DND-41 (cell line): ENCODE results near the gene EDEM3.

Experiments used
- ATAC-seq: fragments of 200-7000 bp; cut with Tn5 transposase; 3 replicates; pipeline ENCODE4 v1.9.1; 2021; ENCODE audit warnings: low read depth; ENCODE audit not compliant: insufficient read depth
- DNase-seq: peaks from one replicate; pipeline ENCODE4 v3.0.0-alpha.2; 2020
- H2AFZ ChIP-seq: 2 replicates; pipeline ENCODE4 v1.6.0; 2012; ENCODE audit warnings: low read depth, low read length
- H3K27ac ChIP-seq: 2 replicates; pipeline ENCODE4 v1.5.1; 2012; ENCODE audit warnings: low read length, inconsistent platforms
- H3K27me3 ChIP-seq: fragments of 200-600 bp; sonication (generic); 2 replicates; pipeline ENCODE4 v1.6.0; 2012; ENCODE audit warnings: low read length, mild to moderate bottlenecking, inconsistent platforms; ENCODE audit not compliant: insufficient read depth, poor library complexity
- H3K36me3 ChIP-seq: 2 replicates; pipeline ENCODE4 v1.5.1; 2012; ENCODE audit warnings: low read length, inconsistent platforms; ENCODE audit not compliant: insufficient read depth
- H3K4me1 ChIP-seq: 2 replicates; pipeline ENCODE4 v1.5.1; 2012; ENCODE audit warnings: mild to moderate bottlenecking, low read length; ENCODE audit not compliant: insufficient read depth
- H3K4me2 ChIP-seq: 2 replicates; pipeline ENCODE4 v1.6.0; 2012; ENCODE audit warnings: mild to moderate bottlenecking, moderate library complexity, low read length, inconsistent platforms; ENCODE audit not compliant: insufficient read depth
- H3K4me3 ChIP-seq, 2 experiments: fragments of 200-600 bp in 1 of 2; shearing (Covaris generic) in 1 of 2; 2 replicates each; pipeline ENCODE4 v1.5.1; 2012 to 2016; ENCODE audit warnings: inconsistent platforms in 2 of 2, low read length in 2 of 2, mild to moderate bottlenecking in 2 of 2, low read depth in 1 of 2, moderate library complexity in 1 of 2
- H3K79me2 ChIP-seq: 2 replicates; pipeline ENCODE4 v1.6.0; 2012; ENCODE audit warnings: low read length, inconsistent platforms; ENCODE audit not compliant: insufficient read depth
- H3K9ac ChIP-seq: 2 replicates; pipeline ENCODE4 v1.6.0; 2012; ENCODE audit warnings: low read depth, mild to moderate bottlenecking, inconsistent platforms, low read length, moderate library complexity
- H3K9me3 ChIP-seq: 2 replicates; pipeline ENCODE4 v1.5.1; 2012; ENCODE audit warnings: low read length, moderate library complexity, mild to moderate bottlenecking, inconsistent platforms; ENCODE audit not compliant: insufficient read depth, severe bottlenecking
- H4K20me1 ChIP-seq: 2 replicates; pipeline ENCODE4 v1.6.0; 2012; ENCODE audit warnings: low read length; ENCODE audit not compliant: insufficient read depth
- EZH2 ChIP-seq: IDR thresholded peaks from 3 replicates; pipeline ENCODE4 v1.6.1; 2012; ENCODE audit warnings: borderline replicate concordance, low read depth, mild to moderate bottlenecking, moderate library complexity, low read length, inconsistent platforms; ENCODE audit not compliant: severe bottlenecking
- TF ChIP-seq, protein P1 (sequence below): IDR thresholded peaks from 2 replicates; pipeline ENCODE4 v1.5.1; 2012; ENCODE audit warnings: borderline replicate concordance, low read length, moderate library complexity, mild to moderate bottlenecking; ENCODE audit not compliant: poor library complexity, severe bottlenecking; ENCODE audit errors: extremely low read depth

Gene EDEM3

DNA sequence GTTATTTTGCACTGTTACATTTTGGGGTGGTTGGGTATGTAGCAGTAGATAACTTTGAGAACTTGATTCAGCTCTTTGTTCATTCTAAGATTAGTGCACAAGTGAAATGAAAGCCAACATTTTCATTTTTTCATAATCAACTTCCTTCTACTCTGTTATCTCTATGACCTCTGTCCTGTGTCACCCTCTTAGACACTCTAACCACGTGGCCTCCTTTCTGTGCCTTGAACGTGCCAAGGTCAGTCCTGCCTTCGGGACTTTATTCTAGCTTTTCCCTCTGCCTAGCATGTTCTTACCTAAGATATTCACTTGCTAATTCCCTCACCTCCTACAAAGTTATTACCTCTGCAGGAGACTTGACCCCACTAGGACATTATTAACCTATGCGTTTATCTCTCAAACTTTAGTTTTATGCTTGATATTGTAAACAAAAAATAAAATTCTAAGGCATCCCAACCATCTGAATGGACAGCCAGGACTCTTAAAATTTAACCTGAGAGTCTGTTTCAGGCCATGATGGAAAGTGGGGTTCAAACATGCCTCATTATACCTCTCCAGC lies 19.2 kb upstream of the EDEM3 start:
- Histone ChIP-seq H3K4me2 (no peak overlapping the region), H2AFZ (no peak overlapping the region), H3K9me3 (no peaks in the 10 kb centered on the region), H3K4me1 (no peaks in the 10 kb centered on the region), H3K27ac (no peak overlapping the region), H3K4me3 (no peak overlapping the region), H3K79me2 (no peaks in the 10 kb centered on the region), H3K9ac (no peak overlapping the region), H3K36me3 (no peaks in the 10 kb centered on the region), H4K20me1 (no peaks in the 10 kb centered on the region), H3K27me3 (no peaks in the 10 kb centered on the region)
- TF ChIP-seq, protein P1, sequence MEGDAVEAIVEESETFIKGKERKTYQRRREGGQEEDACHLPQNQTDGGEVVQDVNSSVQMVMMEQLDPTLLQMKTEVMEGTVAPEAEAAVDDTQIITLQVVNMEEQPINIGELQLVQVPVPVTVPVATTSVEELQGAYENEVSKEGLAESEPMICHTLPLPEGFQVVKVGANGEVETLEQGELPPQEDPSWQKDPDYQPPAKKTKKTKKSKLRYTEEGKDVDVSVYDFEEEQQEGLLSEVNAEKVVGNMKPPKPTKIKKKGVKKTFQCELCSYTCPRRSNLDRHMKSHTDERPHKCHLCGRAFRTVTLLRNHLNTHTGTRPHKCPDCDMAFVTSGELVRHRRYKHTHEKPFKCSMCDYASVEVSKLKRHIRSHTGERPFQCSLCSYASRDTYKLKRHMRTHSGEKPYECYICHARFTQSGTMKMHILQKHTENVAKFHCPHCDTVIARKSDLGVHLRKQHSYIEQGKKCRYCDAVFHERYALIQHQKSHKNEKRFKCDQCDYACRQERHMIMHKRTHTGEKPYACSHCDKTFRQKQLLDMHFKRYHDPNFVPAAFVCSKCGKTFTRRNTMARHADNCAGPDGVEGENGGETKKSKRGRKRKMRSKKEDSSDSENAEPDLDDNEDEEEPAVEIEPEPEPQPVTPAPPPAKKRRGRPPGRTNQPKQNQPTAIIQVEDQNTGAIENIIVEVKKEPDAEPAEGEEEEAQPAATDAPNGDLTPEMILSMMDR, result no peak
- TF ChIP-seq EZH2, result no peak
- no peak for ATAC-seq
- no peak for DNase-seq

GRCh38 chr1:184771190-184771691 lies 16.6 kb upstream of the EDEM3 start:
- H3K27me3 ChIP-seq, result no peaks in the 10 kb centered on the region
- no peak overlapping the region for H3K4me2 ChIP-seq
- H3K79me2 ChIP-seq, result no peaks in the 10 kb centered on the region
- no peak overlapping the region for H2AFZ ChIP-seq
- TF ChIP-seq, protein P1, result no peak
- TF ChIP-seq EZH2, result no peak
- H3K9ac ChIP-seq, result no peak overlapping the region
- H4K20me1 ChIP-seq, result no peaks in the 10 kb centered on the region
- H3K27ac ChIP-seq, result no peak overlapping the region
- no peaks in the 10 kb centered on the region for H3K36me3 ChIP-seq
- DNase-seq (no peak), ATAC-seq (no peak)
- no peak overlapping the region for H3K4me3 ChIP-seq
- no peaks in the 10 kb centered on the region for H3K9me3 ChIP-seq
- no peaks in the 10 kb centered on the region for H3K4me1 ChIP-seq

DNA sequence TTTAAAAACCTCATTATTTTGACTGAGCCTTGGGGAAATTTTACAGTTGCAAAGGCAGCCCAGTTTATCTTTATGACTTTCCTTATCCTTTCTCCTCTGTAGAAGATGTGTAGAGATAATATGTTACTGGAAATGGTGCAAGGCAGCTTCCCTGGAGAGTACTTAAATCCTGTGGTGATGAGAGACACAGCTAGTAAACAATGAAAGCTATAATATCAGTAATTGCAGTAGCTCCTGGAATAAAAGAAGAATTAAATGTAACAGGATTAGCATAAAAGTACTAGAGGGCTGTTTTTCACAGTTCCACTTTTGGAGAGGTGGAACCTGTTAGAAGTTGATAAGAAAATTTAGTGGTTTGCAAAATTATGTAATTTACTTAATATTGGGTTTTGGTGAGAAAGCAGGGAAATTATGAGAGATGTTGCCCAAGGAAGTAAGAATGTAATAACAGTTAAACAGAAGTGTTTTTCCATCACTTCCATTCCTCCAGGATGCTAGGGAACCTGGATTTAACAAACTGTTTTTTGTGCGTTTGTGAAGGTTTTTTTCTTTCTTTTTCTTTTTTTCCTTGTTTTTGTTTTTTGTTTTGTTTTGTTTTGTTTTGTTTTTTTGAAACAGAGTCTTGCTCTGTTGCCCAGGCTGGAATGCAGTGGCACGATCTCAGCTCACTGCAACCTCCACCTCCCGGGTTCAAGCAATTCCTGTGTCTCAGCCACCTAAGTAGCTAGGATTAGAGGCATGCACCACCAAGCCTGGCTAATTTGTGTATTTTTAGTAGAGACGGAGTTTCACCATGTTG lies 15.7 kb upstream of the EDEM3 start:
- ATAC-seq, result no peak
- no peak for DNase-seq
- H2AFZ ChIP-seq, result no peak overlapping the region

More for the DNA sequence above, 15.7 kb upstream of the EDEM3 start:
- Histone ChIP-seq H3K27ac (no peak overlapping the region), H3K27me3 (no peaks in the 10 kb centered on the region), H3K36me3 (no peaks in the 10 kb centered on the region), H3K9me3 (no peaks in the 10 kb centered on the region), H4K20me1 (no peaks in the 10 kb centered on the region), H3K4me2 (no peak overlapping the region), H3K4me1 (no peaks in the 10 kb centered on the region), H3K9ac (no peak overlapping the region), H3K79me2 (no peaks in the 10 kb centered on the region), H3K4me3 (no peak overlapping the region)
- no peak for TF ChIP-seq EZH2
- TF ChIP-seq, protein P1, result no peak
